Activated T-cell treated with anti-CD3 and anti-CD28 coated beads, Interleukin-2, amount 50 U/mL, for 72 hours (primary cell): Measurements from ENCODE around the gene WBP2. TPM values are rescaled to one million over a fixed set of nuclear protein-coding genes. Genes with fewer than 3 reads are reported as not detected.
A peak's percentile ranks its signal among the peaks of the same experiment; 100 is the strongest.

Experiments
- ATAC-seq, 2 donors: fragments of 150-1000 bp; cut with Tn5 transposase; replicated peaks in 1 of 2; 2 replicates each; pipeline ENCODE4 v1.10.0; 2021; ENCODE audit warnings: moderate library complexity in 2 of 2, mild to moderate bottlenecking in 1 of 2
- DNase-seq, 2 donors: peaks; one replicate each; pipeline ENCODE4 v3.0.0; 2021 to 2022; ENCODE audit warnings: mixed read lengths in 1 of 2
- H3K27ac Mint-ChIP-seq: one replicate; pipeline ENCODE4 v1.8.0; 2022; ENCODE audit warnings: mild to moderate bottlenecking, moderate library complexity, mixed read lengths
- H3K27me3 Mint-ChIP-seq: one replicate; pipeline ENCODE4 v1.8.0; 2022; ENCODE audit warnings: low read depth, mixed read lengths
- H3K36me3 Mint-ChIP-seq, 2 donors: one replicate each; pipeline ENCODE4 v1.8.0; 2022; ENCODE audit warnings: mixed read lengths in 2 of 2, mild to moderate bottlenecking in 1 of 2; ENCODE audit not compliant: insufficient read depth in 2 of 2
- H3K4me1 Mint-ChIP-seq: one replicate; pipeline ENCODE4 v1.8.0; 2022; ENCODE audit warnings: low read depth, mixed read lengths
- H3K4me3 Mint-ChIP-seq, 2 donors: one replicate each; pipeline ENCODE4 v1.8.0; 2022; ENCODE audit warnings: mild to moderate bottlenecking in 2 of 2, mixed read lengths in 2 of 2, moderate library complexity in 2 of 2
- H3K9me3 Mint-ChIP-seq, 2 donors: one replicate each; pipeline ENCODE4 v1.8.0; 2022; ENCODE audit warnings: mixed read lengths in 2 of 2
- total RNA-seq, 2 donors: library from RNA; stranded (reverse); gene quantifications; one replicate each; pipeline ENCODE4 v1.2.3, GENCODE V29; 2022

The WBP2 gene
- total RNA-seq, 2 donors from 2014 or later, result 90.2 to 109 TPM

DNA sequence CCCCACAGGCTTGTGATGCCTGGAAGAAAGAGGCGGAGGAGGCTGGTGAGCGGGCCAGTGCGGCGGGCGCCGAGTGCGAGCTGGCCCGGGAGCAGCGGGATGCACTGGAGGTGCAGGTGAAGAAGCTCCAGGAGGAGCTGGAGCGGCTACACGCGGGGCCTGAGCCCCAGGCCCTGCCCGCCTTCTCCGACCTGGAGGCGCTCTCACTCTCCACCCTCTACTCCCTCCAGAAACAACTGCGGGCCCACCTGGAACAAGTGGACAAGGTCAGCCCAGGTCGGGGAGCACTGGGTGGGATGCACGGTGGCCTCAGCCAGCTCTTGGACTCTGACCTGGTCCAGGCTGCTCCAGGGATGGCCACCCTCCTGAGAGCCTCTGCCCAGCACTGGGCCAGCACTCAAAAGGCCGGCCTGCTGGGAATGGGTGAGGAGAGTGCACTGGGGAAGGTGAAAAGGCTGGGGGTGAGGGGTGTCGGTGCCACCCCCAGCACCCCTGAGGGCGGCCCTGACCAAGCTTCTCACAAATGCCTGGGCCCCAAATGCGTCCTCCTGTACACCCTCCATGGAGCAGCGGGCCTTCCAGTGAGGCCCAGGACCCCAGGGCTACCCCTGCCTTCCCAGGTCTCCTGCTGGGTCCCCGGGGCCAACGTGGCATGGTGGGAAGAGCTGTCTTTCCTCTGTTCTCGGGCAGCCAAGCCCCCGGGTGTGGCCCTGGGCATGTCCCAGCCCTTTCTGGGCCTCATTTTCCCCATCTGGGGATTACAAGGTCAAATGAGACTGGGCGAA lies 31.7 kb downstream of the WBP2 start:
- DNase-seq, result no peak
- H3K27me3 Mint-ChIP-seq, result no peaks in the 10 kb centered on the region
- no peak overlapping the region for H3K4me3 Mint-ChIP-seq
- peaks cover 23% of the 10 kb centered on the region for H3K4me1 Mint-ChIP-seq
- no peaks in the 10 kb centered on the region for H3K9me3 Mint-ChIP-seq
- H3K27ac Mint-ChIP-seq, result no peak overlapping the region
- no peak for ATAC-seq
- peaks cover 0 to 2% of the 10 kb centered on the region in 2 donors for H3K36me3 Mint-ChIP-seq

DNA sequence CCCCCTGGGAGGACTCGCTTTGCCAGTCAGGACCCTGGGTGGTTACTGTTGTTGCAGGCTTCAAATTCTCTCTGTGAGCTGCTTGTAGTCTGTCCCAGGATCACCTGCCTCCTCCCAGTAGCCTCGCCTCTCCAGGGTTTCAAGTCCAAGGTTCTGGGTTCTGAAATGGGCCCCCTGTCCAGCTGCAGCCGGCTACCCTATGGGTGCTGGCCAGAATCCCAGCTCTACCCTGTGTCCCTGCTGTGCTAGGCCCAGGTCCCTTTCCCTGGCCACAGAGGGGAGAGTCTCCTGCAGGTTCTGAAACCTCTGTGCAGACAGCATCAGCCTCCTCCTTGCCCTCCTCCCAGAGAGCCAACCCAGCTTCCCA lies 32.4 kb downstream of the WBP2 start:
- H3K4me3 Mint-ChIP-seq, result no peak overlapping the region
- ATAC-seq (no peak), DNase-seq (no peak)
- peaks cover 0 to 1% of the 10 kb centered on the region in 2 donors for H3K36me3 Mint-ChIP-seq
- no peaks in the 10 kb centered on the region for H3K9me3 Mint-ChIP-seq
- no peaks in the 10 kb centered on the region for H3K27me3 Mint-ChIP-seq
- H3K4me1 Mint-ChIP-seq, result peaks cover 16% of the 10 kb centered on the region
- no peak overlapping the region for H3K27ac Mint-ChIP-seq

DNA sequence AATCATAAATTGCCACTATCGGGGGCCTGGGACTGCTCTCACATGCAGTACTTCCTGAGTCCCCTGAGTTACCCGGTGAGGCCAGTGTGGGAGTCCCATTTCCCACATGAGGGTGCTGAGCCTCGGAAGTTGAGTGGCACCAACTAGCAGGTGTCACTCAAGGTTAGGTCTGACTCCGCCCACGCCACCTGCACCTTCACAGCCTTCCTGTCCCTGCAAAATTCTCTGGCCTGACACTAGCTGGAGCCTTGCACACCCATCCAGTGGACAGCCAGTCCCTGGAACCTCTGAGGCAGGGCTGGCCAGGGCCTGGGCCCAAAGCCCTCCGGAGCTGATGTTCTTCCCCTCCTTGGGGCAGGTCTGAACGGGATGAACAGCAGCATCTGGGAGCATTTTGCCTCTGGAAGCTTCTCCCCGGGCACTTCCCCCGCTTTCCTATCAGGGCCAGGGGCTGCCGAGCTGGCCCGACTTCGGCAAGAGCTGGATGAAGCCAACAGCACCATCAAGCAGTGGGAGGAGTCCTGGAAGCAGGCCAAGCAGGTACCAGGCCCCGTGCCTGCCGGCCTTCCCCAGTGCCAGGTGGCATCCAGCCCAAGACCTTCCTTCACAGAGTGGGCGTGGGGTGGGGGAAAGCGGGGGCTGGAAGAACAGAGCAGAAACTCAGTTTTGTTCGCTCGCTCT lies 32.9 kb downstream of the WBP2 start:
- ATAC-seq (peak in 1 of 2 donors; percentile 37), DNase-seq (no peak)
- H3K4me3 Mint-ChIP-seq, result no peak overlapping the region
- H3K27me3 Mint-ChIP-seq, result no peaks in the 10 kb centered on the region
- H3K9me3 Mint-ChIP-seq, result no peaks in the 10 kb centered on the region
- H3K4me1 Mint-ChIP-seq, result peaks cover 15% of the 10 kb centered on the region
- peaks cover 0 to 1% of the 10 kb centered on the region in 2 donors for H3K36me3 Mint-ChIP-seq
- peak overlapping the region; percentile 36 for H3K27ac Mint-ChIP-seq

DNA sequence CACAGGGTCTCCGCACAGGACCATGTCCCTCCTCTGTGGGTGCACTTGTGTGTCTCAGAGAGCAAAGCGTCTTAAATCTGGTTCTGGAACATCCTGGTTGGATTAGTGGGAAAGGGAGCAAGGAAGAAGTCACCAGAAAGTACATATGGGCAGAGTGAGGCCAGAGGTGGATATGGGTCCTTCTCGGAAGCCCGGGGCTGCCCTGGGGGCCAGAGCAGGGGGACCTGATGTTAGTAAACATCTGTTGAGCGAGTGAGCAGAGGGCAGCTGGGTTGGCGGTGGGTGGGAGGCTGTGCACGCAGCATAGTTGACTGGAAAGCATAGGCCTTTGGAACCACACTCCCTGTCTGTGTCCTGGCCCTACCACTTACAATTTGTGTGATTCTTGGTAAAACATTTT lies 33.6 kb downstream of the WBP2 start:
- Mint-ChIP-seq H3K4me3 (no peak overlapping the region), H3K36me3 (peaks cover 0 to 1% of the 10 kb centered on the region in 2 donors), H3K4me1 (peaks cover 15% of the 10 kb centered on the region), H3K27me3 (no peaks in the 10 kb centered on the region), H3K27ac (peak overlapping the region; percentile 6), H3K9me3 (no peaks in the 10 kb centered on the region)
- ATAC-seq (no peak), DNase-seq (no peak)

DNA sequence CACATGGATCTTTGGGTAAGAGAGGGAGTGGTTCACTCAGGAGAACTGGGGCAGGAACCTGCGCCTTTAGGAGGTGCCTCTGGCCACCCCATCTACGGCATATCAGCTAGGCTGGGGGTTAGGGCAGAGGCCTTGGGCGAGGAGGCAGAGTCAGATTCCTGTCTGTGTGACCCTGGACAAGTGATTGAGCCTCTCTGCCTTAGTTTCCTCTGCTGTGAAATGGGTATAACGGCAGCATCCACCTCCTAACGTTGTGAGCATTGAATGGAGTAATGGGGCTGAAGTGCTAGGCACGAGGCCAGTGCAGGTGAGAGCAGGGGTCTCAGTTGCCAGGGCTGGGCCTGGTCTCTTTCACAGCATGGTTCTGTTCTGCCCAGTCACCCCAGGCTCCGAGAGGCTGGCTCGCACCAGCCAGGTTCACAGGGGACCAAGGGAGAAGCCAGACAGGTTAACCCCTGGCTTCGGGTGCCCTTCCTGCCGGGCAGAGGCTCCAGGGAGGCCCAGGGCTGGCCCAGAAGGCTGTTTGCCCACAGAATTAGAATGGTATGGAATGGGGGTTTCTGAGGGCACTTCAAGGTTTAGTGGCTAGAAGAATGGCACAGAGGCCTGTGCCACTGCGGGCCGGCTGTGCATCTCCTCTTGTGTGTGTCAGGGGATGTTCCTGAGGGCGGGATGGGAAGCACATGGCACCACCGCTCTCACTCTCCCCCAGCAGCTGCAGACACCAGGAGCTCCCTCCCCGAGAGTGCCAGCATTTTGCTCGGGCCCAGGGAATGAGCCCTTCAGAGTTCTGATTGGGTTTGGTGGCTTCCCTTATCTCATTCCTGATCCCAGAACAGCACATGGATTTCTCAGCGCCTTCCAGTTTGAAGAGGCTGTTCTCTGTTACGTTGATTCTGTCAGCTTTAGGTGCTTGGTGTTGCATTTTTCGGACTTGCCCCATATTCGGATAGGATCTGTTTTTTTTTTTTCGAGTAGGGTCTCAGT lies 34.7 kb downstream of the WBP2 start:
- Mint-ChIP-seq H3K4me3 (no peak overlapping the region), H3K9me3 (no peaks in the 10 kb centered on the region), H3K27me3 (no peaks in the 10 kb centered on the region), H3K4me1 (peaks cover 15% of the 10 kb centered on the region), H3K27ac (peak overlapping the region; percentile 6), H3K36me3 (peaks cover 0 to 1% of the 10 kb centered on the region in 2 donors)
- DNase-seq (no peak), ATAC-seq (no peak)

DNA sequence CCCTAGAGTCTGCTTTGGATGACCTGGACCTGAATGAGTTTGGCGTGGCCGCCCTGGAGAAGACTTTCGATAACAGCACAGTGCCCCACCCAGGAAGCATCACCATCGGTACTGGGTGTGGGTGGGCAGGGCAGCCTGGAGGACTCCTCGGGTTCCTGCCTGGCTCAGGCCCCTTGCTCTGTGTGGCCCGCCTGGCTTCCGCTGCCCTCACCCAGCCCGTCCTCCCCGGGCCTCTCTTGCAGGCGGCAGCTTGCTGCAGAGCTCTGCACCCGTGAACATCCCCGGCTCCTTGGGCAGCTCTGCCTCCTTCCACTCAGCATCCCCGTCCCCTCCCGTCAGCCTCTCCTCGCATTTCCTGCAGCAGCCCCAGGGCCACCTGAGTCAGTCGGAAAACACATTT lies 35.5 kb downstream of the WBP2 start:
- Mint-ChIP-seq H3K27ac (no peak overlapping the region), H3K4me1 (peaks cover 15% of the 10 kb centered on the region), H3K4me3 (no peak overlapping the region), H3K9me3 (no peaks in the 10 kb centered on the region), H3K36me3 (peaks cover 0 to 1% of the 10 kb centered on the region in 2 donors), H3K27me3 (no peaks in the 10 kb centered on the region)
- ATAC-seq, result no peak
- no peak for DNase-seq

DNA sequence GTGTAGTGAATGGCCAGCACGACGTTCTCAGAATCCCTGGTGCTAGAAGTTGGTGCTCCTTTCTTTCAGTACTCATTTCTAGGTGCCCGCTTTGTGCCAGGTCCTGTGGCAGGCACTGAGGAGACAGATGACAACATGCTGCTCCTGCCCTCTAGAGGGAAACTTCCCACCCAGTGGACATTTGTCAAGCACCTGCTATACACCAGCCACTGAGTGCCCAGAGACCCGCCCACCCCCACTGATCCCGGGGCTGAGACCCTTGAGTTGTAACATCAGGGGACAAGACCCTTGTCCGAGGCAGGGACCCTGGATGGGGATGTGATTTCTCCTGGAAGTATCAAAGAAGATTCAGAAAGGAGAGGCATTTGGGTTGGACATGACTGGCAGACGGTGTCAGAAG lies 36.0 kb downstream of the WBP2 start:
- no peak overlapping the region for H3K27ac Mint-ChIP-seq
- H3K4me1 Mint-ChIP-seq, result peaks cover 15% of the 10 kb centered on the region
- ATAC-seq (no peak), DNase-seq (no peak)
- H3K9me3 Mint-ChIP-seq, result no peaks in the 10 kb centered on the region
- no peak overlapping the region for H3K4me3 Mint-ChIP-seq
- peaks cover 0 to 1% of the 10 kb centered on the region in 2 donors for H3K36me3 Mint-ChIP-seq
- H3K27me3 Mint-ChIP-seq, result no peaks in the 10 kb centered on the region

DNA sequence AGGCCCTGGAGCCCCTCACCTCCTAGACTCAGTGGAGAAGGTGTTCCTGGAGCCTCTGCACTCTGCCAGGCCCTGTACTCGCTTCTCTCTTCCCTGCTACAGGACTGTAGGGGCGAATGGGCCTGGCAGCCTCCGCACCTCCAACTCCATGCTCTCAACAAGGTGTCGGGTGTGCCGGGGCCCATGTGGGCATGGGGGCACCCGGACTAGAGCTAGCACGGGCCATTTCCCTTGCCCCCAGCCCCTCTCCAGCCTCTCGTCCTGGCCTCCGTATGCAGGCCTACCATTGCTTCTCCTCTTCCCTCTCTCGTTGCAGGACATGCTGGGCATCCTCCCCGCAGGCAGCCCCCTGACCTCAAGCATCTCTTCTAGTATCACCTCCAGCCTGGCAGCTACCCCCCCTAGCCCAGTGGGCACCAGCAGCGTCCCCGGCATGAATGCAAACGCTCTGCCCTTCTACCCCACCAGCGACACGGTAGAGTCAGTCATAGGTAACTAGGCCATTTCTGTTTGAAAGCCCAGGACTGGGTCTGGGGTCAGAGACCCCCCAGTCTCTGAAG lies 36.7 kb downstream of the WBP2 start:
- DNase-seq (no peak), ATAC-seq (no peak)
- Mint-ChIP-seq H3K9me3 (no peaks in the 10 kb centered on the region), H3K36me3 (peaks cover 0 to 1% of the 10 kb centered on the region in 2 donors), H3K27ac (no peak overlapping the region), H3K4me1 (peaks cover 15% of the 10 kb centered on the region), H3K4me3 (no peak overlapping the region), H3K27me3 (no peaks in the 10 kb centered on the region)

DNA sequence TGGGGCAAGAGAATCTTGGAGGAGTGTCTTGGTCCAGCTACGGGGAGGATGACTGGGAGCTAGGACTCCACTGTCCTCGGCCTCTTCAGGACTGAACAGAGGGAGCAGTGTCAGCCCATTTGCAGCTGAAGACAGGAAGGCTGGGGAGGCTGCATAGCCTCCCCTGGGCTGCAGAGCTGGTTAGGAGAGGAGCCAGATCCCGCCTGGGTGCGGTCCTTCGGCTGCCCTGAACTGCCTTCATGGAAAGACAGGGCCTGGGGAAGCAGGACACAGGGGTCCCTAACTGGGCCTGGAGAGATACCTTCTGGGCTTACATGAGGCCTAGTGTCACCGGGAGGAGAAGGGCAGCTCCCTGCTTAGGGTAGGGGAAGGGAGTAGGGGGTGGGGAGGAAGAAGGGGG lies 37.6 kb downstream of the WBP2 start:
- Mint-ChIP-seq H3K4me3 (no peak overlapping the region), H3K27ac (peak overlapping the region; percentile 13), H3K9me3 (no peaks in the 10 kb centered on the region), H3K36me3 (peaks cover 0 to 1% of the 10 kb centered on the region in 2 donors), H3K27me3 (no peaks in the 10 kb centered on the region), H3K4me1 (peaks cover 15% of the 10 kb centered on the region)
- DNase-seq (no peak), ATAC-seq (no peak)

DNA sequence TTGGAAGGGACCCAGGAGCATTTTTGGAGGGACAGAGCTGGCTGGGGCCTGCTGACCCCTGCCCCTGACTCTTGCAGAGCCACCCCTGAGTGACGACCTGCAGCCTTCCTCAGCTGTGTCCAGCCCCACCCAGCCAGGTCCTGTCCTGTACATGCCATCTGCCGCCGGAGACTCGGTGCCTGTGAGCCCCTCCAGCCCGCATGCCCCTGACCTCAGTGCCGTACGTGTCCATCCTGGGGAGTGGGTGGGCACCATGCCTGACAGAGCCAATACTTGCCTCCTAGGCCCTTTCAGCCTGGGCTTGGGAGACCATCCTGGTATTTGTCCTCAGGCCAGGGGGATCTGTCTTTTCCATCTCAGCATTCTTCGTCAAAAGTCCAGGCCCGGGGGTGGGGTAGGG lies 38.4 kb downstream of the WBP2 start:
- no peak overlapping the region for H3K4me3 Mint-ChIP-seq
- H3K4me1 Mint-ChIP-seq, result peaks cover 7% of the 10 kb centered on the region
- H3K27ac Mint-ChIP-seq, result no peak overlapping the region
- DNase-seq (no peak), ATAC-seq (no peak)
- H3K27me3 Mint-ChIP-seq, result no peaks in the 10 kb centered on the region
- no peaks in the 10 kb centered on the region for H3K9me3 Mint-ChIP-seq
- H3K36me3 Mint-ChIP-seq, result peaks cover 0 to 2% of the 10 kb centered on the region in 2 donors

DNA sequence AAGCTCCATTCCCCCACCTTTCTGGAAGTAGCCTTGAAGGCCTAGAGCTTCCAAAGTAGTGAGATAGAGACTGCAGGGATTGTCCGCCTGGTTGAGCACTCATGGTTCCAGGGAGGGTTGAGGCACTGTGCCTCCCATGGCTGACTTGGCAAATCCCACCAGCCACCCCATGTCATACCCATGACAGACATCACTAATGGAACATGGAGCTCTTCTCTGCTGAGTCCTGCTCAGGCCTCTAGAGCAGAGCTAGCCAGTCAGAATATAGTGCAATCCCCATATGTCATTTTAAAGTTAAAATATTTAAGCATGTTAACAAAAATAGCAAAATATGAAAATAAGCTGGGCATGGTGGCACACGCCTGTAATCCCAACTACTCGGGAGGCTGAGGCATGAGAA lies 39.7 kb downstream of the WBP2 start:
- DNase-seq, result no peak
- Mint-ChIP-seq H3K4me3 (no peak overlapping the region), H3K9me3 (no peaks in the 10 kb centered on the region), H3K27ac (no peak overlapping the region), H3K36me3 (peaks cover 0 to 4% of the 10 kb centered on the region in 2 donors), H3K27me3 (no peaks in the 10 kb centered on the region), H3K4me1 (no peaks in the 10 kb centered on the region)
- no peak for ATAC-seq

DNA sequence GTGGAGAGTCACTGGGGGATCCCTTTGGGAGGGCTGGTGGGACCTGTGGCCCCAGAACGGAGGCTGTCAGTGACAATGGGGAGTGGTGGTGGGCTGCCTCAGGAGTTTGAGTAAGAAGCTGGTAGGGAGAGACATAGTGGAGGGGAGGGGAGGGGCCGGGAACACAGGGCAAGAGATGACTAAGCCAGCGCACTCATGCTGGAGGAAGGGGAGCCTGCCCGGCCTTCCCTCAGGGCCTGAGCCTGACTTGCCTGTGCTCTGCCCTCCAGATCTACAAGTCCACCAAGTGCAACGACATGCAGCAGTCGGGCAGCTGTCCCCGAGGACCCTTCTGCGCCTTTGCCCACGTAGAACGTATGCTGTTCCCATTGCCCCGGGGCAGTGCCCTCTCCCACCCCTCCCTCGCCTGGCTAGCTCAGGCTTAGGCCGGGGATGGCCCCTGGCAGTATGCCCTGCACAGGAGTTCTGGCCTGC lies 40.2 kb downstream of the WBP2 start:
- Mint-ChIP-seq H3K36me3 (peaks cover 0 to 4% of the 10 kb centered on the region in 2 donors), H3K4me1 (no peaks in the 10 kb centered on the region), H3K4me3 (no peak overlapping the region), H3K9me3 (no peaks in the 10 kb centered on the region), H3K27ac (no peak overlapping the region), H3K27me3 (no peaks in the 10 kb centered on the region)
- ATAC-seq (no peak), DNase-seq (no peak)
